Measurements from ENCODE around the gene CALU. TPM values are rescaled to one million over a fixed set of nuclear protein-coding genes. Genes with fewer than 3 reads are reported as not detected.

The CALU gene
- total and polyA plus RNA-seq, 5 donors from 2014 or later, result 19.1 to 30.2 (median 23.9) TPM

- no peak overlapping the region for H3K27ac Mint-ChIP-seq
- DNase-seq, result no peak
- H3K9me3 ChIP-seq (ENCODE audit: control insufficient read depth in 2 of 2, low read length in 2 of 2), result no peaks in the 10 kb centered on the region
- no peak overlapping the region for H3K4me3 Mint-ChIP-seq
- H3K9me3 Mint-ChIP-seq, result peaks cover 0 to 7% (median 0%) of the 10 kb centered on the region in 7 donors
- H3K4me1 ChIP-seq (ENCODE audit: control insufficient read depth, insufficient read depth, low read length, poor library complexity, severe bottlenecking), result peaks cover 6% of the 10 kb centered on the region
- no peak for ATAC-seq (ENCODE audit: low read depth in 2 of 2)
- H3K27me3 Mint-ChIP-seq, result peaks cover 74% of the 10 kb centered on the region
- H3K27me3 ChIP-seq (ENCODE audit: control insufficient read depth, insufficient read depth, low read length), result peaks cover 35% of the 10 kb centered on the region
- H3K36me3 Mint-ChIP-seq, result no peaks in the 10 kb centered on the region
- H3K36me3 ChIP-seq (ENCODE audit: control insufficient read depth, insufficient read depth, low read length), result no peaks in the 10 kb centered on the region
- H3K27ac ChIP-seq (ENCODE audit: insufficient read depth, low read length, poor library complexity, severe bottlenecking), result no peak overlapping the region
- peaks cover 0 to 14% (median 5%) of the 10 kb centered on the region in 4 donors for H3K4me1 Mint-ChIP-seq
- H3K4me3 ChIP-seq (ENCODE audit: low read depth, low read length), result no peak overlapping the region
Observed at GRCh38 chr7:128699895-128700294, 39.3 kb upstream of the CALU start.

- DNase-seq (no peak), ATAC-seq (ENCODE audit: low read depth in 2 of 2) (no peak)
- Histone ChIP-seq H3K27ac (ENCODE audit: insufficient read depth, low read length, poor library complexity, severe bottlenecking) (no peak overlapping the region), H3K4me1 (ENCODE audit: control insufficient read depth, insufficient read depth, low read length, poor library complexity, severe bottlenecking) (peaks cover 6% of the 10 kb centered on the region), H3K27me3 (ENCODE audit: control insufficient read depth, insufficient read depth, low read length) (peaks cover 35% of the 10 kb centered on the region), H3K4me3 (ENCODE audit: low read depth, low read length) (no peak overlapping the region), H3K36me3 (ENCODE audit: control insufficient read depth, insufficient read depth, low read length) (no peaks in the 10 kb centered on the region), H3K9me3 (ENCODE audit: control insufficient read depth in 2 of 2, low read length in 2 of 2) (no peaks in the 10 kb centered on the region)
- Mint-ChIP-seq H3K27me3 (peaks cover 68% of the 10 kb centered on the region), H3K4me1 (peaks cover 0 to 14% (median 5%) of the 10 kb centered on the region in 4 donors), H3K36me3 (no peaks in the 10 kb centered on the region), H3K27ac (no peak overlapping the region), H3K9me3 (peaks cover 0 to 7% (median 0%) of the 10 kb centered on the region in 7 donors), H3K4me3 (no peak overlapping the region)
Observed at GRCh38 chr7:128701062-128701785, 37.9 kb upstream of the CALU start.

GRCh38 chr7:128703609-128704241, 35.4 kb upstream of the CALU start:
- Mint-ChIP-seq H3K4me1 (no peaks in the 10 kb centered on the region), H3K27me3 (peaks cover 51% of the 10 kb centered on the region), H3K36me3 (no peaks in the 10 kb centered on the region), H3K9me3 (peaks cover 0 to 5% (median 0%) of the 10 kb centered on the region in 7 donors), H3K4me3 (no peak overlapping the region), H3K27ac (no peak overlapping the region)
- Histone ChIP-seq H3K4me1 (ENCODE audit: control insufficient read depth, insufficient read depth, low read length, poor library complexity, severe bottlenecking) (no peaks in the 10 kb centered on the region), H3K27ac (ENCODE audit: insufficient read depth, low read length, poor library complexity, severe bottlenecking) (no peak overlapping the region), H3K27me3 (ENCODE audit: control insufficient read depth, insufficient read depth, low read length) (peaks cover 19% of the 10 kb centered on the region), H3K36me3 (ENCODE audit: control insufficient read depth, insufficient read depth, low read length) (no peaks in the 10 kb centered on the region), H3K4me3 (ENCODE audit: low read depth, low read length) (no peak overlapping the region), H3K9me3 (ENCODE audit: control insufficient read depth in 2 of 2, low read length in 2 of 2) (no peaks in the 10 kb centered on the region)
- ATAC-seq (ENCODE audit: low read depth in 2 of 2) (peak in 1 of 2 donors; percentile 52), DNase-seq (peak in 1 of 3 donors; percentile 19)

- Histone ChIP-seq H3K4me3 (ENCODE audit: low read depth, low read length) (no peak overlapping the region), H3K9me3 (ENCODE audit: control insufficient read depth in 2 of 2, low read length in 2 of 2) (no peaks in the 10 kb centered on the region), H3K27me3 (ENCODE audit: control insufficient read depth, insufficient read depth, low read length) (peaks cover 8% of the 10 kb centered on the region), H3K4me1 (ENCODE audit: control insufficient read depth, insufficient read depth, low read length, poor library complexity, severe bottlenecking) (no peaks in the 10 kb centered on the region), H3K27ac (ENCODE audit: insufficient read depth, low read length, poor library complexity, severe bottlenecking) (no peak overlapping the region), H3K36me3 (ENCODE audit: control insufficient read depth, insufficient read depth, low read length) (no peaks in the 10 kb centered on the region)
- peaks cover 0 to 7% (median 0%) of the 10 kb centered on the region in 7 donors for H3K9me3 Mint-ChIP-seq
- DNase-seq, result no peak
- no peaks in the 10 kb centered on the region for H3K36me3 Mint-ChIP-seq
- no peak overlapping the region for H3K27ac Mint-ChIP-seq
- H3K4me1 Mint-ChIP-seq, result no peaks in the 10 kb centered on the region
- no peak for ATAC-seq (ENCODE audit: low read depth in 2 of 2)
- no peak overlapping the region for H3K4me3 Mint-ChIP-seq
- peaks cover 34% of the 10 kb centered on the region for H3K27me3 Mint-ChIP-seq
Observed at GRCh38 chr7:128705891-128706333, 33.2 kb upstream of the CALU start.

DNA sequence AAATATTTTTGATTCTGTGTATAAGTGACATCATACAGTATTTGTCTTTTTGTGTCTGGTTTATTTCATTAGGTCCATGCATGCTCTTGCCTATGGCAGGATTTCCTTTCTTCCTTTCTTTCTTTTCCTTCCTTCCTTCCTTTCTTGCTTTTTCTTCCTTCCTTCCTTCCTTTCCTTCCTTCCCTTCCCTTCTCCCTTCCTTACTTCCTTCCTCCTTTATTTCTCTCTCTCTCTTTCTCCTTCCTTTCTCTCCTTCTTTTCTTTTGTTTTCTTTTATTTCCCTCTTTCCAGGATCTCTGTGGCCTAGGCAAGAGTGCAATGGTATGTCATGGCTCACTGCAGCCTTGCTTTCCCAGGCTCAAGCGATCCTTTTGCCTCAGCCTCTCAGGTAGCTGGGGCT, 31.4 kb upstream of the CALU start:
- Histone ChIP-seq H3K9me3 (ENCODE audit: control insufficient read depth in 2 of 2, low read length in 2 of 2) (no peaks in the 10 kb centered on the region), H3K4me1 (ENCODE audit: control insufficient read depth, insufficient read depth, low read length, poor library complexity, severe bottlenecking) (no peaks in the 10 kb centered on the region), H3K36me3 (ENCODE audit: control insufficient read depth, insufficient read depth, low read length) (no peaks in the 10 kb centered on the region), H3K27ac (ENCODE audit: insufficient read depth, low read length, poor library complexity, severe bottlenecking) (no peak overlapping the region), H3K4me3 (ENCODE audit: low read depth, low read length) (no peak overlapping the region), H3K27me3 (ENCODE audit: control insufficient read depth, insufficient read depth, low read length) (peaks cover 4% of the 10 kb centered on the region)
- ATAC-seq (ENCODE audit: low read depth in 2 of 2) (no peak), DNase-seq (no peak)
- H3K36me3 Mint-ChIP-seq, result no peaks in the 10 kb centered on the region
- H3K27me3 Mint-ChIP-seq, result peaks cover 30% of the 10 kb centered on the region
- H3K9me3 Mint-ChIP-seq, result peaks cover 0 to 7% (median 0%) of the 10 kb centered on the region in 7 donors
- H3K4me3 Mint-ChIP-seq, result no peak overlapping the region
- H3K4me1 Mint-ChIP-seq, result no peaks in the 10 kb centered on the region
- no peak overlapping the region for H3K27ac Mint-ChIP-seq

DNA sequence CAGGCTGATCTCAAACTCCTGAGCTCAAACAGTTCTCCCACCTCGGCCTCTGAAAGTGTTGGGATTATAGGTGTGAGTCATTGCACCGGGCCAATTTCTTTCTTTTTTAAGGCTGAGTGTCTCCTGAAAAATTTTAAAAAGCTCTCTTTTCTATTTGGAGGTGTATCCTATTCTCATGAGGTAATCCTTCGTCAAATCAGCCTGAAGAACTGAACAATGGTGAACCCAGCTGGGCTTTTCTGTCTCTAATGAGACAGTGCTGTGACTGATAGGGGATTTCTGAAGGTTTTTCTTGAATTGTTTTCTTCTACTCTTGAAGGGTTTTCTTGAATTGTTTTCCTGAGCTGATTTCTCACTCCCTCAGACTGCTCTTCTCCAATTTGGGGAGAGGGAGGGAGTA, 30.9 kb upstream of the CALU start:
- H3K36me3 ChIP-seq (ENCODE audit: control insufficient read depth, insufficient read depth, low read length), result no peaks in the 10 kb centered on the region
- H3K9me3 ChIP-seq (ENCODE audit: control insufficient read depth in 2 of 2, low read length in 2 of 2), result no peaks in the 10 kb centered on the region
- Mint-ChIP-seq H3K27me3 (peaks cover 28% of the 10 kb centered on the region), H3K36me3 (no peaks in the 10 kb centered on the region), H3K9me3 (peaks cover 0 to 7% (median 0%) of the 10 kb centered on the region in 7 donors), H3K4me3 (no peak overlapping the region), H3K27ac (no peak overlapping the region), H3K4me1 (no peaks in the 10 kb centered on the region)
- no peak overlapping the region for H3K4me3 ChIP-seq (ENCODE audit: low read depth, low read length)
- DNase-seq, result no peak
- ATAC-seq (ENCODE audit: low read depth in 2 of 2), result no peak
- H3K27ac ChIP-seq (ENCODE audit: insufficient read depth, low read length, poor library complexity, severe bottlenecking), result no peak overlapping the region
- no peaks in the 10 kb centered on the region for H3K4me1 ChIP-seq (ENCODE audit: control insufficient read depth, insufficient read depth, low read length, poor library complexity, severe bottlenecking)
- H3K27me3 ChIP-seq (ENCODE audit: control insufficient read depth, insufficient read depth, low read length), result peaks cover 5% of the 10 kb centered on the region

GRCh38 chr7:128708824-128709223, 30.3 kb upstream of the CALU start:
- no peak overlapping the region for H3K27ac ChIP-seq (ENCODE audit: insufficient read depth, low read length, poor library complexity, severe bottlenecking)
- H3K27me3 ChIP-seq (ENCODE audit: control insufficient read depth, insufficient read depth, low read length), result peaks cover 5% of the 10 kb centered on the region
- H3K9me3 ChIP-seq (ENCODE audit: control insufficient read depth in 2 of 2, low read length in 2 of 2), result no peaks in the 10 kb centered on the region
- H3K9me3 Mint-ChIP-seq, result peaks cover 0 to 7% (median 0%) of the 10 kb centered on the region in 7 donors
- H3K36me3 Mint-ChIP-seq, result no peaks in the 10 kb centered on the region
- ATAC-seq (ENCODE audit: low read depth in 2 of 2), result no peak
- H3K27ac Mint-ChIP-seq, result no peak overlapping the region
- no peaks in the 10 kb centered on the region for H3K4me1 Mint-ChIP-seq
- H3K36me3 ChIP-seq (ENCODE audit: control insufficient read depth, insufficient read depth, low read length), result no peaks in the 10 kb centered on the region
- H3K27me3 Mint-ChIP-seq, result peaks cover 33% of the 10 kb centered on the region
- H3K4me3 ChIP-seq (ENCODE audit: low read depth, low read length), result no peak overlapping the region
- H3K4me1 ChIP-seq (ENCODE audit: control insufficient read depth, insufficient read depth, low read length, poor library complexity, severe bottlenecking), result no peaks in the 10 kb centered on the region
- no peak for DNase-seq
- H3K4me3 Mint-ChIP-seq, result no peak overlapping the region

Data from CD4-positive, CD25-positive, alpha-beta regulatory T cell (primary cell).